ENCODE data around the gene LRTM2. TPM values are rescaled to one million over a fixed set of nuclear protein-coding genes. Genes with fewer than 3 reads are reported as not detected.

Gene LRTM2
- total and polyA plus RNA-seq, 2 of the 4 experiments (the other 2 are of a cell fraction): not detected

DNA sequence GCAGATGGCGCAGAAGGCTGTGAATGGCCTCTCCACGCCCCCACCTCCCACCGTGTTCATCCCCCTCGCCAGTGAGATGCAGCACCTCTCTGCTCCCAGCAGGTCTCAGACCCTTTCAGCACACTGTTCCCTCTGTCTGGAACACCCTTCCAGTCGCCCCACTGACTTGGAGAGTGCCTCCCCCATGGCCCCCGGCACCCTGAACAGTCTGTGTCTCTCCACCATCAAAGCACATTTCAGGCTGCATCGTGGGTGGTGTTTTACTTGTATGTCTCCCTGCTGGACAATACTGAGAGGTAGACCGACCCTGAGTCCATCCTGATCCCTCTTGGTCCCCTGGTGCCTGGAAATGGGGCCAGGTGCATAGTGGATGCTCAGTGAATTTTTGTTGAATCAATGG, 63.1 kb downstream of the LRTM2 start:
- ChIA-PET POLR2A (ENCODE audit: unreplicated experiment) (no interaction called here), CTCF (no interaction called here)
- no peak overlapping the region for H3K56ac ChIP-seq (ENCODE audit: extremely low read depth, insufficient read depth, low read length)
- no peak overlapping the region for H3K27ac ChIP-seq (ENCODE audit: insufficient read depth, low read length)
- no peak overlapping the region for H3K9ac ChIP-seq (ENCODE audit: low read depth, low read length)
- H2BK120ac ChIP-seq (ENCODE audit: low read depth, low read length): no peak overlapping the region
- in situ Hi-C loops (cut with MboI; ENCODE audit: low sequenced_read_pairs) (no loop called here), intact Hi-C loops (cut with micrococcal nuclease) (no loop called here), dilution Hi-C loops (cut with HindIII; ENCODE audit: low sequenced_read_pairs, unreplicated experiment) (no loop called here)
- WGBS, 2 experiments (ENCODE audit: extremely low coverage in 2 of 2, insufficient read length in 1 of 2): 20% methylated on average over 2 of the region's 8 CpGs; no CpG with 5 or more reads in 1 of the 2 experiments
- no peak overlapping the region for H4K5ac ChIP-seq (ENCODE audit: low read depth, low read length)
- no peak for ATAC-seq (ENCODE audit: low read depth)
- H4K20me1 ChIP-seq (ENCODE audit: insufficient read depth, low read length): no peaks in the 10 kb centered on the region
- H2BK20ac ChIP-seq (ENCODE audit: low read depth, low read length): no peak overlapping the region
- 0 out of 2 replicates have a peak, but pooled peaks cover 3% of the 10 kb centered on the region for H3K9me1 ChIP-seq (ENCODE audit: insufficient read depth, low read length)
- DNase-seq: no peak
- no peak overlapping the region for H4K8ac ChIP-seq (ENCODE audit: low read depth in 2 of 2, low read length in 2 of 2)
- no peaks in the 10 kb centered on the region for H3K36me3 ChIP-seq (ENCODE audit: control insufficient read depth, insufficient read depth, low read length)
- no peaks in the 10 kb centered on the region for H3K9me3 ChIP-seq (ENCODE audit: control insufficient read depth, insufficient read depth, low read length)
- H2AFZ ChIP-seq (replicated peaks; ENCODE audit: low read length, poor library complexity): no peak overlapping the region
- H3K18ac ChIP-seq (ENCODE audit: low read depth, low read length): no peak overlapping the region
- H2AK9ac ChIP-seq (replicated peaks; ENCODE audit: low read depth, low read length, poor library complexity): no peak overlapping the region
- H3K14ac ChIP-seq (replicated peaks; ENCODE audit: low read depth, low read length): no peak overlapping the region
- TF ChIP-seq, protein P1, sequence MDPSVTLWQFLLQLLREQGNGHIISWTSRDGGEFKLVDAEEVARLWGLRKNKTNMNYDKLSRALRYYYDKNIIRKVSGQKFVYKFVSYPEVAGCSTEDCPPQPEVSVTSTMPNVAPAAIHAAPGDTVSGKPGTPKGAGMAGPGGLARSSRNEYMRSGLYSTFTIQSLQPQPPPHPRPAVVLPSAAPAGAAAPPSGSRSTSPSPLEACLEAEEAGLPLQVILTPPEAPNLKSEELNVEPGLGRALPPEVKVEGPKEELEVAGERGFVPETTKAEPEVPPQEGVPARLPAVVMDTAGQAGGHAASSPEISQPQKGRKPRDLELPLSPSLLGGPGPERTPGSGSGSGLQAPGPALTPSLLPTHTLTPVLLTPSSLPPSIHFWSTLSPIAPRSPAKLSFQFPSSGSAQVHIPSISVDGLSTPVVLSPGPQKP (IDR thresholded peaks at IDR 0.05; ENCODE audit: borderline replicate concordance, low read depth, low read length): no peak
- TF ChIP-seq MAZ (IDR thresholded peaks at IDR 0.05; ENCODE audit: borderline replicate concordance, low read depth, low read length) (no peak), RFX5 (IDR thresholded peaks at IDR 0.05; ENCODE audit: low read depth, low read length) (no peak), RAD21 (IDR thresholded peaks at IDR 0.05; ENCODE audit: low read length) (no peak), FOS (IDR thresholded peaks at IDR 0.05; ENCODE audit: low read depth, low read length) (no peak), MAFK (IDR thresholded peaks at IDR 0.05; ENCODE audit: low read depth, low read length) (no peak)
- TF ChIP-seq, protein P2, sequence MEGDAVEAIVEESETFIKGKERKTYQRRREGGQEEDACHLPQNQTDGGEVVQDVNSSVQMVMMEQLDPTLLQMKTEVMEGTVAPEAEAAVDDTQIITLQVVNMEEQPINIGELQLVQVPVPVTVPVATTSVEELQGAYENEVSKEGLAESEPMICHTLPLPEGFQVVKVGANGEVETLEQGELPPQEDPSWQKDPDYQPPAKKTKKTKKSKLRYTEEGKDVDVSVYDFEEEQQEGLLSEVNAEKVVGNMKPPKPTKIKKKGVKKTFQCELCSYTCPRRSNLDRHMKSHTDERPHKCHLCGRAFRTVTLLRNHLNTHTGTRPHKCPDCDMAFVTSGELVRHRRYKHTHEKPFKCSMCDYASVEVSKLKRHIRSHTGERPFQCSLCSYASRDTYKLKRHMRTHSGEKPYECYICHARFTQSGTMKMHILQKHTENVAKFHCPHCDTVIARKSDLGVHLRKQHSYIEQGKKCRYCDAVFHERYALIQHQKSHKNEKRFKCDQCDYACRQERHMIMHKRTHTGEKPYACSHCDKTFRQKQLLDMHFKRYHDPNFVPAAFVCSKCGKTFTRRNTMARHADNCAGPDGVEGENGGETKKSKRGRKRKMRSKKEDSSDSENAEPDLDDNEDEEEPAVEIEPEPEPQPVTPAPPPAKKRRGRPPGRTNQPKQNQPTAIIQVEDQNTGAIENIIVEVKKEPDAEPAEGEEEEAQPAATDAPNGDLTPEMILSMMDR (conservative IDR thresholded peaks at IDR 0.05; ENCODE audit: low read depth, low read length): no peak
- H3K4me1 ChIP-seq (ENCODE audit: control insufficient read depth, insufficient read depth, low read length): no peaks in the 10 kb centered on the region
- H2BK5ac ChIP-seq (ENCODE audit: low read depth, low read length, poor library complexity, severe bottlenecking): no peak overlapping the region
- no peak overlapping the region for H2AK5ac ChIP-seq (ENCODE audit: low read depth, low read length)
- no peak overlapping the region for H3K23ac ChIP-seq (ENCODE audit: low read depth, low read length)
- no peaks in the 10 kb centered on the region for H3K79me1 ChIP-seq (ENCODE audit: low read depth in 1 of 2, low read length in 2 of 2)
- H3K4me2 ChIP-seq (ENCODE audit: low read depth, low read length): no peak overlapping the region
- H4K91ac ChIP-seq (ENCODE audit: insufficient read depth, low read depth, low read length): no peak overlapping the region
- no peak overlapping the region for H3K4ac ChIP-seq (ENCODE audit: low read depth, low read length)
- no peak overlapping the region for H2BK15ac ChIP-seq (ENCODE audit: low read depth, low read length)
- BruUV-seq (replicated peaks): no TSS peak
- no peak overlapping the region for H3K4me3 ChIP-seq (ENCODE audit: insufficient read depth, low read depth, low read length)
- H3K27me3 ChIP-seq (ENCODE audit: control insufficient read depth, insufficient read depth, low read length): peaks cover 68% of the 10 kb centered on the region

All from IMR-90 (cell line).